ENCODE results near the gene PPP2R5A.

- TF ChIP-seq CC2D1A (CRISPR knock-in tag; IDR thresholded peaks at IDR 0.05) (no peak), HOMEZ (CRISPR knock-in tag; IDR thresholded peaks at IDR 0.05; ENCODE audit: low read depth) (no peak), MBD4 (IDR thresholded peaks at IDR 0.05; ENCODE audit: borderline replicate concordance, low read length) (no peak), KDM6A (CRISPR knock-in tag; IDR thresholded peaks at IDR 0.05; ENCODE audit: low read depth) (no peak), ZNF329 (CRISPR knock-in tag; IDR thresholded peaks at IDR 0.05; ENCODE audit: low read depth) (no peak)
Observed at GRCh38 chr1:212236664-212237220, 48.5 kb upstream of the PPP2R5A start.

Data from HepG2 (cell line).